Dermis blood vessel endothelial cell (primary cell): ENCODE results near the gene FOXC2. TPM values are rescaled to one million over a fixed set of nuclear protein-coding genes. Genes with fewer than 3 reads are reported as not detected.
"Not testable (repeated sequence)": the region's sequence is repeated elsewhere in the genome, so short reads cannot be mapped to it uniquely, and the experiment has no call there.

ENCODE experiments used
- DNase-seq: peaks from one replicate; pipeline ENCODE4 v3.0.0; 2010
- total RNA-seq: library from RNA; depleted of rRNA; stranded (reverse); fragments of >200 nt; gene quantifications from 2 replicates; pipeline ENCODE4 v1.2.3, GENCODE V29; 2014

The FOXC2 gene
- total RNA-seq, 1 donor from 2014 or later, result 2.2 TPM

DNA sequence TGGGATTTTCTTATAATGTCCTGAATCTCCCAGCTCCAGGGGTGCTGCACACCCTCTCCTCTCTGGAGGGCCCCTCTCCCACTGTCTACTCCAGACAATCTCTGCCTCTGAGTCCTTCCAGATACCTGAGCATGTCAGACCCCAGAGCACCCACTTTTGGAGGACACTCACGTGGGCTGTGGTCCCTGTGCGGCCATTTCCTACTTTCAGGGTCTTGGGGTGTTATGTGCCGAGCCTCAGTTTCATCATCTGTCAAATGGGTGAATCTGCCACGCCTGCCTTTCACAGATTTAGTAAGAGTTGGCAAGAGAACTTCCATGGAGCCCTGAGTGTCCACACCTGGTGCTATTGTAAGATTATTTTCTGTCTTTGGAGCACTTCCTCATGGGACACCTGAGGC, 8.0 kb downstream of the FOXC2 start:
- DNase-seq, result no peak

GRCh38 chr16:86575095-86575685, 8.6 kb downstream of the FOXC2 start:
- no peak for DNase-seq

DNA sequence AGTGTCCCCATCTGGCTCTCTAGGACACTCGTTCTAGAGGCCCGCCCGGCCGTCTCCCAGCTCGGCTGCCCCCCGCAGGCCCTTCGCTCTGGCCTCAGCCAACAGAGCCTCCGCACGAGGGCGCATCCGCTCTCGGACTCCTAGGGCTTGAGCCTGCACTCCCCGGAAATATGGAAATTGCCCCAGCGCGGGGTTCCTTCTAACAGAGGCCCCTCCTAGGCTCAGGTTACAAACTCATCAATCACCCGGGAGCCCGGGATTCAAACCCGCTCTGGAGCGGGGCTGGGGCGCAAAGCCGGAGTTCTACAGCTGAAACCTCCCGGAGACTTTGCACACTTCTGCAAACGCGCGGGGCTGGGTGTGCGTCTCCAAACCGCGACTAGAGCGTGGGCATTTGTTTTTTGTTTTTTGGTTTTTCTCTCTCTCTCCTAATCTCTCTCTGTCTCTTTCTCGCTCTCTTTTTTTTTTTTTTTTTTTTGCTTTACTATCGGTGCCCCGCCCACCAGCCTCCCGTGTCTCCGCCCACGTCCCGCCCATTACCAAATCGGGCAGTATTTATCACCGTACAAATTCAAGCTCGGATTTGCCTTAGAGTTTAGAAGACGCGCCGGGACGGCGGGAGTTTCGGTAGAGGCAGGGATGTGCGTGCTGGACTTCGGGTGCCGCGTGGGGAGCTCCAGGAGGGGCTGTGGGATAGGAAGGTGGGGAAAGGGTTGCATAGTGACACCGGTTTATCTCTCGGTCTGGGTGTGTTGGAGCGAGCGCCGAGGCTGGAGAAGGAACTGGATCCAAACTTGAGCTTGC, 9.3 kb downstream of the FOXC2 start:
- DNase-seq, result peak; percentile 93

GRCh38 chr16:86576591-86577313, 10.1 kb downstream of the FOXC2 start:
- DNase-seq, result peak; percentile 54

DNA sequence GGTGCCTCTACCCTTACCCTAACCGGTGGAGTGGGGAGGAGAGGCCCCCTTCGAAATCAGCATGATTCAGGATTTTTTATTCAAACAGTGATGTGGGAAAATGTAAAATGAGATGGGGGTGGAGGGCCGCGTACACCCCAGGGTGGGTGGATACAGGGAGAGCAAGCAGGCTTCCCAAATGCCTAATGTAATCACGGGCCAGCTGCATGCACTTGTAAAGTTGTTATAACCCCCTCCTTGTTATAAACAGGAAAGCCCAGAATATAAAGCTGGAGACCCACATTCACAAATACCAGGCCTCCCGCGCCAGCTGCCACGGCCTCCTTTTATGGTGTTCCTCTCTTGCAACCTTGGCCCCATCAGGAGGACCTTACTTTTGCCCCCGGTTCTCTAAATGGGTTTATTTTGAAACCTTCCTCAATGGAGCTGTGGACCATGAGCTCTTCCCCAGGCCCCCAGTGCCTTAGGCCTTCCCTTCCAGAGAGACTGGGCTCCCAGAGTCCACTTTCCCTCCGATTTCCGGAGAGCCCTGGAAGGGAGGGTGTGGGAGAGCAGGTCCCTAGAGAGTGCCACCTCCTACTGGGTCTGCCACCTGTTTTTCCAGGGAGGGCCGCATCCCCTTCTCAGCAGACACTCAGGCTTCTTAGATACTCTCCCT, 10.8 kb downstream of the FOXC2 start:
- DNase-seq, result peak; percentile 54

DNA sequence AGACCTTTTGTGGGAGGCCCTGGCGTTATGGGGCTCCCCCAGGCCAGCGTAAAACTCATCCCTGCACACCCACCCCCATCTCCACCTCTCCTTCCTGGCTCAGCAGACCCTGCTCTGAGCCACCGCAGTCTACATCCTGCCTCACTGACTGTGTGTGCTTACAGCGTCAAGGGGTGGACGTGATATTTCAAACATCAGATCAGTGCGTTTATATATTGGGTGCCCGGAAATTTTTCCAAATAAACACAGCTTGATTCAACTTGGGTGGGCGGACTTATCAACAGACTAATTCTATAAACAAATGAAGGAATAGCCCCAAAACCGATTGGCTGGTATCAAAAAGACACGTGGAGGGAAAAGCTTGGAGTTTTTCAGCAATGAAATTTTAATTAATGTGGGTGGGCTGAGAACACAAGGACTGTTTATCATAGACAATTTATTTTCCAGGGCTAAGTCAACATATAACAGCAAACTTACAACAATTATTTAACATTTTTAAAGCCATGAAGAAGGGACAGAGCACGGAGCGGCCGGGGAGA, 11.5 kb downstream of the FOXC2 start, which contains the start of gene FOXL1:
Gene FOXL1, plus strand, starts transcription at position 489 of the 539 bp plus-strand sequence. CDS start 175 bp downstream, outside the sequence.
- DNase-seq, result peak; percentile 74

DNA sequence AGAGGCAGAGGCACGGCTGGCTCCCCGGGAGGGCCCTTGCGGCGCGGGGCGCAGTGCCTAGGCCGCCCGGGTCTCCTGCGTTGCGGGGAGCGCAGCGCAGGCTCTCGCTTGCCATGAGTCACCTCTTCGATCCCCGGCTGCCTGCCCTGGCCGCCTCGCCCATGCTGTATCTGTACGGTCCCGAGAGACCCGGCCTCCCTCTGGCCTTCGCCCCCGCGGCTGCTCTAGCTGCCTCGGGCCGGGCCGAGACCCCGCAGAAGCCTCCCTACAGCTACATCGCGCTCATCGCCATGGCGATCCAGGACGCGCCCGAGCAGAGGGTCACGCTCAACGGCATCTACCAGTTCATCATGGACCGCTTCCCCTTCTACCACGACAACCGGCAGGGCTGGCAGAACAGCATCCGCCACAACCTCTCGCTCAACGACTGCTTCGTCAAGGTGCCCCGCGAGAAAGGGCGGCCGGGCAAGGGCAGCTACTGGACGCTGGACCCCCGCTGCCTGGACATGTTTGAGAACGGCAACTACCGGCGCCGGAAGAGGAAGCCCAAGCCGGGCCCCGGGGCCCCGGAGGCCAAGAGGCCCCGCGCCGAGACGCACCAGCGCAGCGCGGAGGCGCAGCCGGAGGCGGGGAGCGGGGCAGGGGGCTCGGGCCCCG, 12.1 kb downstream of the FOXC2 start:
- peak; percentile 70 for DNase-seq

GRCh38 chr16:86579268-86580062, 12.8 kb downstream of the FOXC2 start:
- DNase-seq, result peak; percentile 57

GRCh38 chr16:86580063-86580790, 13.6 kb downstream of the FOXC2 start:
- DNase-seq, result peak; percentile 52

DNA sequence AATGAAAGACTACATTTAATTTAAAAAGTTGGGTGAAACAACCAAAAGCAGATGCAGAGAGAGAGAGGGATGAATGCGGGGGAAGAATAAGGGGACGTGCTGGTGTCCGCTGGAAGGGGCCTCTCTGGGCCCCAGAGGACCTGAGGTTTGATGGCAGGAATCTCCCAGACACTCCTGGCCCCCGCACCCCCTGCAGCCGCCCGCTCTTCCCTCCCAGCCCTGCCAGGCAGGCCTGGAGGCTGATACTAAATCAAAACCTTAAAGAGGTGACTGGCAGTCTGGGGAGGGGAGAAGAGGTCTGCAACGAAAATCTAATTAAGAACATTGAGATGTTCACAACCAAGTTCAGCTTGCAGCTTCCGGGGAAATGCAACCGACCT, 14.2 kb downstream of the FOXC2 start:
- no peak for DNase-seq

DNA sequence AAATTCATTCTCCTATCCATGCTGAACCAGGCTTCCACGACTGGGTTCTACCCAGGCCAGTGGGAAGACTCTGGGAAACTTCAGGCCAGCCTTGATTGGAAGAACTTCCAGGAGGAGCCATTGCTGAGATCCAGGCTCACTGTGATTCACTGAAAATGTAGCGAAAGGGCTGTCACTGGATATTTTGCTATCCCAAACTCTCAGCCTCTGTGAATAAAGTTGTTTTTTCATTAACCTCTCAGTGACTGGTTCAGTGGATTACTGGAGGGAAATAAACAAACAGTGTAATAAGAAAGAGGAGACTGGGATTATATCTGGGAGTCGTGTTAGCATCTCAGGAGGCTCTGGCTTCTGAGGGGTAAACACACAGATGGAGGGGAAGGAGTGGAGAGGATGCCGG, 14.8 kb downstream of the FOXC2 start:
- DNase-seq, result no peak

- DNase-seq, result peak; percentile 41
Observed at GRCh38 chr16:86584071-86584685, 17.5 kb downstream of the FOXC2 start.

GRCh38 chr16:86584726-86585721, 18.4 kb downstream of the FOXC2 start:
- DNase-seq, result peak; percentile 51

- peak; percentile 37 for DNase-seq
Observed at GRCh38 chr16:86585821-86586611, 19.4 kb downstream of the FOXC2 start.

- DNase-seq, result no peak
Observed at GRCh38 chr16:86587487-86587886, 20.9 kb downstream of the FOXC2 start.

- not testable (repeated sequence) for DNase-seq
Observed at GRCh38 chr16:86587955-86588354, 21.3 kb downstream of the FOXC2 start.

- peak; percentile 75 for DNase-seq
Observed at GRCh38 chr16:86590501-86591144, 24.0 kb downstream of the FOXC2 start.
